Kidney capillary endothelial cell (primary cell): ENCODE data around the gene POLA2.

ENCODE experiments used
- DNase-seq: peaks from one replicate; pipeline ENCODE4 v3.0.0-alpha.2; 2018; ENCODE audit warnings: low spot score

The POLA2 gene

DNA sequence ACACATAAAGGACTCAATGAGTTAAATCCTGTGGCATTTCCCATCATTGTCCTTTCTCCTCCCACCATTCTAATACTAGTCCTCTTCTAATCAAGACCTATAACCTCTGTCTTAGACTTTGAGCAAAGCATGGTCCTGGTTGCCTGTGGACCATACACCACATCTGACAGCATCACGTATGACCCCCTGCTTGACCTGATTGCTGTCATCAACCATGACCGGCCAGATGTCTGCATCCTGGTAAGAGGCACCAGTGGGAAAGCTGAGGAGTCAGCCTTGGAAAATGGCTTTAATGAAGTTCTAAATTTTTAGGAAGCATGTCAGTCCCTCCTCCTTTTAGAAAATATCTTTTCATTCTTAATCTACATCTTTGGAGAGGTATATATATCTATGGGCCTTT is 25.8 kb downstream of the POLA2 start:
- DNase-seq: no peak

DNA sequence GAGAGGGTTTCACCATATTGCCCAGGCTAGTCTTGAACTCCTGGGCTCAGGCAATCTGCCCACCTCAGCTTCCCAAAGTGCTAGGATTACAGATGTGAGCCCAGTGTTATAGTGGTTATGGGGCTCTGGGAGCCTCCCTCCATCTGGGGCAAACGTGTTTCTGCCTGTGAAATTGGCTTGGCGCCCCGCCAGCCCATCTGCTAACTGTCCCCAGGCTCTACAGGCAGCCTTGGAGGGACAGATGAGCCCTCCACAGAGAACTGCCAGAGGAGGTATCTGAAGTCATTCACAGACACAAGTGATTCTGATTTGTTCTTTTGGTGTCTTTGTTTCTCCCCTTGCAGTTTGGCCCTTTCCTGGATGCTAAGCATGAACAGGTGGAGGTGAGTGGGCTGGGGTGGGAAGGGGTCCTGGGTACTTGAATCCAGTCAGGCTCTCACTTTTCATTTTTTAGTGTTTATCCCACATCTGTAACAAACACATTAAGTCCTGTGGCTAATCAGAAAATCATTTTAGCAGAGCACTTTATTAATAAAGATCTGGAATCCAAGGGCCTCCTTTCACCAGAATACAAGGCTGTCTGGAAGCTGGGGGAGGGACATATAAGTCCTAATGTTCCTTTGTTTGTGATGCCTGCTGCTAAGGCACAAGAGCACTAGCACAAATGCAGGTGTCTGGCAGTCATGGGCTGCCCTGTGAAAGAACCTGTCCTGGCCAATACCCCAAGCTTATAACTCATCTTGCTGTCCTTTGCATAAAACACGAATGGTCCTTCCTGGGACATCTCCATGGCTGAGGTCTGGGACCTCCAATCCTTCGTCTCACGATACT is 27.2 kb downstream of the POLA2 start:
- no peak for DNase-seq

DNA sequence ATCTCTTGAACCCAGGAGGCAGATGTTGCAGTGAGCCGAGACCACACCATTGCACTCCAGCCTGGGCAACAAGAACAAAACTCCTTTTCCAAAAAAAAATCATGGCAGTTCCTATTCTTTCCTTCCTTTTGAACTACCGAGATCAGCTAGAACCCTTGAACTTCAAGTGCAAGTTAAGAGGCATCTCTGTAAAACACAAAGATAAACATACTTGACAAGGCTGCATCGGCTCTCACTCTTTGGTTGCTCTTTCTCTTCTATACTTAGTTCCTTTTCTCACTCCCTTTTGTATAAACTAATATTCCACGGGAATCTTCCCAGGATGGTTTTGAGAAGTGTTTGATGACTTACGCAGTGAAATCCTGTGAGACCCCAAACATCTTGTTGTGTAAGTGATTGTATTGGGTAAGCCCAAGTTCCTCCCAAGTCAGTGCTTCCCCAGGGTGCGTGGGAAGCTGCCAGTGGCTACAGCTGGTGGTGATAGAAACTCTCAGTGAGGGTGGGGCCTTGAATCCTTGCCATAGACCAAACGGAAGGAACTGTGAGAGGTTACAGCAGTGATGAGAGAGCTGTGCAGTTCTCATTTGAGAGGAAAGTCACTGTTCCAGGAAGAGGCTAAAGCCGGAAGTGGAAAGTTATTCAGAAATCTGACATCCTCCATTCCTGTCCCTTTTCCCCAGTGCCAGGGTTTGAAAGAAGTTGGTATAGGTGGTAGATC is 28.8 kb downstream of the POLA2 start:
- peak; percentile 76 for DNase-seq

DNA sequence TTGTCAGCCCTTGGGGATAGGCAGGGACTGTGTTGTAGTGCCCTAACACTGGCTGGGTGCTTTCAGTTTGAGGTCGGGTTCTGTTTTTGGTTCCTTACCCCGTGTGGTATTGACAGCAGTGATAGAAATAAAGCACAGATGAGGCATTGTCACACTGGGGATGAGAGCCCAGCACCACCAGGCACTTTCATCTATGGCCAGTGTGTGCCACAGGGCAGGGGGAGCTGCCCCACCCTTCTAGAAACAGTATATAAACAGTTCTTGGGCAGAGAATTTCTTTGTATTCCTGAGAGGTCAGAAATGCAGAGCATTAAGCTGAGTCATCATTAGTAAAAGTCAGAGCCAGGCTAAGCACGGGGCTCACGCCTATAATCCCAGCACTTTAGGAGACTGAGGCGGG is 29.9 kb downstream of the POLA2 start:
- DNase-seq: no peak

DNA sequence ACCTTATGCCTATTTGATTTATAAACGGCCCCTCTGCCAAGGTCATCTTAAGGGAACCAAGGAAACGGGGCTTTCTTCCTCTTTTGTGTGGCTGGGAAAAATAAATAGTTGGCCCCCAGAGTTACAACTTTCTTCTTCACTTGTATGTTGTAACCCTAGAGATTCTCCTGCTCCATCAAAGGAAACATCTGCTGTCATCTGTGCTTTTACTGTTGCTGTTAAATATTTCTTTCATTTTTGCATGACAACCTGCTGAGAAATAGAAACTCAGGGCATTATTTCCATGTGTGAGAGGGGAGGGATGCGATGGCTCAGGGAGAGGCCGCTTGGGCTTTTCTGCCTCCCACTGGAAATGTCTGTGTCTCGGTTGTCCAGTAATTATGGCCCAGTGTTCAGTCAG is 31.1 kb downstream of the POLA2 start:
- no peak for DNase-seq

DNA sequence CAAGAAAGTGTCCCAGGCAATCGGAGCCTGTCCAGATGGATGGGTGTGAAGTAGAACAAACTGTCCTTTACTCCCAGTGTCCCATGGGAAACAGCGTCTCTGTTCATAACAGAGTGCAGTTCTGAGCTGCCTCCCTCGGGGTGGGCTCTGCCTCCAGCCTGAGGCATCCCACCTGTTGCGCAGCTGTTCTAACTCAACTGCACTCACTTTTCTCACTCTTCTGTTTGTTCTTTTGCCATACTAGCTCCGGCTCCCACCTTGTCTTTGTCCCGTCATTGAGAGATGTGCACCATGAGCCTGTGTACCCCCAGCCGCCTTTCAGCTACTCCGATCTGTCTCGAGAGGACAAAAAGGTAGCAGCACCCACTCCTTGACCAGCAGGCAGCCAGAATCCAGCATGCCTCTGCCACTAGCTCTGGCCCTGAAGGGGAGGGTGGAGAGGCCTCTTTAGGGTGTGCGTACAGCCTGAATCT is 32.2 kb downstream of the POLA2 start:
- DNase-seq: no peak

DNA sequence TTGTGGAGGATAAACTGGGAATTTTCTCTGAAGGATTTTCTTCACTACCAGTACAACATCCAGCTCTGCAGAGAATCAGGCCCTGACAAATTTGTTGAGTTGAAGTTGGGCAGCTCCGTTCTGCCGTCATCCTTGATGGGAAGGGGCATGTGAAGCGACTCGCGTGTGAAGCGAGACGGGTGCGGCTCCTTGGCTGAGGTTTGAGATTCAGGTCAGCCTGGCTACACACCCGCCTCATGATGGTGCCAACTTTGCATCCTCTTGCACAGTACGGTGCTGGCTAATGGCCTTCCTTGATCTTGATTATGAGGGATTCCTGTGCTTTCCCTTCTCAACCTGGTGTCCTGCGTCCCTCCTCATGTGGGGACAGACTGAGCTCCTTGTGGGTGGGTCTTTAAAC is 33.2 kb downstream of the POLA2 start:
- no peak for DNase-seq

DNA sequence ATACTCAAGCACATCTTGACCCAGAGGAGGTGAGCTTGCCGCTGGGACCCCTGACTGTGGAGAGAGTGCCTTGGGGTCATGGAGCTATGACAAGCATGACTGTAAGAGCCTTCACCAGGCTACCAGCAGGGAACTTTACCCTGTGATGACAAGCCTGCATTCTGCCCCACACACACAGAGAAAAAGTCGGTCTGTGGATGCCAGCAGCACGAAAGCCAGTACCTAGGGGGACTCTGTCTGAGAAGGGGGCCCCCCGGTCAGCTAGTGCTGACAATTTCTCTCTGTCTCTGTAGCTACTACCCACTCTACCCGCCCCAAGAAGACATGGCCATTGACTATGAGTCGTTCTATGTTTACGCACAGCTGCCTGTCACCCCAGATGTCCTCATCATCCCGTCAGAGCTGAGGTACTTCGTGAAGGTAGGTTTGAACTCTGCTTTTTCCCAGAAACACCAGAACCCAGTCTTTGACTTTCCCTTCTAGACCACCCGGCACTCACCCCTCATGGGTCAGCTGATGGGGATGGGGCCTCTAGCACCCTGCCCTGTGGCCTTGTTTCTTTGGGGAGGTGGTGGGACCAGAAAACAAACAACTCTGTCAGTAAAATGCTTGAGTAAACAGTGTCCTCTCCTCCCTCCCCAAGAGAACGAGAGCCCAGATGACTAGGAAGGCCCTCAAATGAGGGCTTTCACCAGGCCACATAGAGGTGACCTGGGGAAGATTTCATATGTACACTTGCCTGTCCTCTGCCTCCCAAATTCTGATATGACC is 34.0 kb downstream of the POLA2 start:
- DNase-seq: no peak

DNA sequence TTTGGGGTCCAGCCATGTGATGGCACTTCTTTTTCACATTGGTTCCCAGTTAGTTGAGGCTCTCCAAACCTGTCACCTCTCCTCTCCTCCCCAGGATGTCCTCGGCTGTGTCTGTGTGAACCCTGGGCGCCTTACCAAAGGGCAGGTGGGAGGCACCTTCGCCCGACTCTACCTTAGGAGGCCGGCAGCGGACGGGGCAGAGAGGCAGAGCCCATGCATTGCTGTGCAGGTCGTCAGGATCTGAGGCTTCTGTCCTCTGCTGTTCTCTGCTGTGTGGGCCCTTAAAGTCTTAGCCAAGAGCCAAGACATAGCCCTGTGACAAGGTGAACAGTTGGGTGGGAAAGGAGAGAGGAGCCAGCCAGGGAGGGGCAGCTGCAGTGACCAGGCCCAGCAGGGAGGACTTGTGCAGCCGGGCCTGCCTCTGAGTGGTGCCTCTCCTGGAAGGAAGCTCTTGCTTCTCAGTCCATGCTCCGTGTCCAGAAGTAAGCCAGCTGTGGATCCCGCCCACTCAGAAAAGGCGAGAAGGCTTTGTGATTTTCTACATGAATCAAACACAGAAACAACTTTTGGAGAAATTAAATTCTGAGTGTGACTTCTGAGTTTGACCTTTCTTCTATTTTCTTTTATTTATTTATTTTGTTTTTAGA is 35.4 kb downstream of the POLA2 start:
- no peak for DNase-seq

DNA sequence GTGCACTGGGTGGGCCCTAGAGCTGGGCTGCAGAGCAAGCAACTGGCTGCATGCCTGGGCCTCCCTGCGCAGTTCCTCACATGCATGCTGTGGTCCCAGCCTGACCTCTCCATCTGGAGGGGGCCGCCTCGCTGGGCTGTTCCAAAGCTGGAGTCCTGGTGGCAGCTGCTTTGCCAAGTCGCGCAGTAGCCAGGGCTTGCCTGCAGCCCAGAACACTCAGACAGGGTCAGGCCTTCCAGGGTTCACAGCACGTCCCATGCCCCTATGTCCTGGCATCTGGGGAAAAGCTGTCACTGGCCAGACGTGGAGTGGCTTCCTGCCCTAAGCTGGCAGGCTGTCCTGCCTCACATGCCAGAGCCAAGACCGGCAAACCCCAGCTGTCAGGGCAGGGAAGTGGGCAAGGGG is 36.4 kb downstream of the POLA2 start:
- no peak for DNase-seq

DNA sequence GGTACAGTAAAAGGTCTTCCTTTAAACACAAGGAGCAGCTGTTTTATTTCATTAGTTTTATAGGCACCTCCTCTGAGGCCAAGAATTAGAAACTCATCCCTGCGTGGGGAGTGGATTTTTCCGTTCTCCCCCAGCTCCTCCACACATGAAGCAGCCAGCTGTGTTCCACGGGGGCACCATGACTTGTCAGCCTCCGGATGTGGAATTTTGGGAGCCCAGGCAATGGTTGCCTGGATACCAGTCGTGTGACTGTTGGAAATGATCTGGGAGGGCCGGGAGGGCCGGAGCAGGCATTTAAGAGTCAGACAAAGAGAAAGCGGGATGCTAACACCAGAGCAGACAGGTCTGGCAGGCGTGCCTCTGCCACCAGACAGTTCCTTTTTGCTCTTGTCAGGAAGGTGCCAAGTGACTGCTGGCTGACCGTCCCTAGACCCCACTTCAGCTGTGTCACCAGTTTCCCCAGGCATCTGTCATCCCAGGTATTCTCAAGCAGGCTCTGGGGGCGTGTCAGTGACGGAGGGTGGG is 37.0 kb downstream of the POLA2 start:
- no peak for DNase-seq

DNA sequence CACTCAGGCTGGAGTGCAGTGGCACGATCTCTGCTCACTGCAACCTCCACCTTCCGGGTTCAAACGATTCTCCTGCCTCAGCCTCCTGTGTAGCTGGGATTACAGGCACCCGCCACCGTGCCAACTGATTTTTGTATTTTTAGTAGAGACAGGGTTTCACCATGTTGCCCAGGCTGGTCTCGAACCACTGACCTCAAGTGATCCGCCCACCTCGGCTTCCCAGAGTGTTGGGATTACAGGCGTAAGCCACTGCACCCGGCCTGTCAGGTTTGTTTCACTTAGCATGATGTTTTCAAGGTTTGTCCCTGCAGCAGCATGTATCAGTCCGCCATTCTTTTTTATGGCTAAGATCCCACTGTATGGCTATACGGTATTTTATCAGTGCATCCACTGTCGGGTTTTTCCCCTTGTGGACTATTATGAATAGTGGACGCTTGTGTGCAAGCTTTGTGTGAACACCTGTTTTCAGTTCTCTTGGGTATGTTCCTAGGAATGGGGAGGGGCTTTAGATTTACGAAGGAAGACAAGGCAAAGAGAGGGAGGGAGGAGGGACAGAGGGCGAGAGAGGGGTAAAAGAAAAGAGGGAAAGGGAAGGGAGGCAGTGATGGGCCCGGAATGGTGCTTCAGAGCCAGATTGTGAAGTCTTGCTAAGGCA is 39.0 kb downstream of the POLA2 start:
- DNase-seq: no peak

DNA sequence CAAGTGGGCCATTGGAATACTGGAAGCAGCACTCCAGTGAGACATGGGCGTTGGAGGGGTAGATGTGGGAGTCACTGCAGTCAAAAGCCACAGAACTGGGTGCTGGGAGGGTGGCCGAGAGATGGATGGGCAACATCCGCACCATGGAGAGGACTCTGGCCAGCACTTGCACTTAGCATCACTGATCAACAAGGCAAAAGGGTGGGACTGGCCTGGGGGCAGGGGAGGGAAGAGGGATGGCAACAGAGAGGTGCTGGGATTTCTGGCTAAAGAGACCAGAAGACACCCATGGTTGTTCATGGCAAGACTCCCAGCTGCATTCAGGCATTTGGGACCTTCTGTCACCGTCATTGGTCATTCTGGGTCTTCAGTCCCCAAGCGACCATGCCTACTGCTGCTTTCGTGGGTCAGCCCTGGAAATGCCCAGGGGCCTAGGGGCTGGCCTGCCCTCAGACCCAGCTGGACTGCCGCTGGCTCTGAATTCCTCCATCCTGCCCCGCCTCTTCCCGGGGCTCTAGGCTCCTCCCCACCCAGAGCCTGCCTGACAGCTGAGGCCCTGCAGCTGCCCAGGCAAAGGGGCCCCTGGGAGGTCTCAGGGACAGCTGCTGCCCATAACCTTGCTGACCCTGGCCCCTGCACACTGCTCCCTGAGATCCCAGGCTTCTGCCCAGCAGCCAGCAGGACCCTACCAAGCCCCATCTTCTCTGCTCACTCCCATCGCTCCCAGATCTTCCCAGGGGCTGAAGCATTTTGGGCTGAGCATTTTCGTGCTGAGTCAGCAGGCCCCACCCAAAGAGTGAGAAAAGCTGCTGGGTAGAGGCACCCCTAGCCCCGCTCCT is 39.9 kb downstream of the POLA2 start:
- DNase-seq: no peak

DNA sequence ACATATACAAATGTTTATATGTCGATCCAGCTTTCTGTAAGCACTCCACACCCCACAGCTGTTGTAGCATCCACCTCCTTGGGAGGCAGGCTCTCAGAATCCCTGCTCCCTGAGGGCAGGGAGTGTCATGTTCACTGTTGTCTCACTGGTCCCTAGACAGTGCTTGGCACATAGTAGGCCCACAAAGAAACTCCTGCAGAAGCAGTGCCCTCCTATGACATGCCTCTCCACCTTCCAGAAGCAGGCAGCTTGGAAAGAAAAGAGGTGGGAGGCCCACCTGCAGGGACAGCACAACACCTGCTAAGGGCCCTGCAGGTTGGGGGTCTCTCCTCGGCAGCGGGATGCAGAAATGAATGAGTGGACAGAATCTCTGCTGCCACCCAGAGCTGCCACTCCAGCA is 41.8 kb downstream of the POLA2 start:
- DNase-seq: no peak

DNA sequence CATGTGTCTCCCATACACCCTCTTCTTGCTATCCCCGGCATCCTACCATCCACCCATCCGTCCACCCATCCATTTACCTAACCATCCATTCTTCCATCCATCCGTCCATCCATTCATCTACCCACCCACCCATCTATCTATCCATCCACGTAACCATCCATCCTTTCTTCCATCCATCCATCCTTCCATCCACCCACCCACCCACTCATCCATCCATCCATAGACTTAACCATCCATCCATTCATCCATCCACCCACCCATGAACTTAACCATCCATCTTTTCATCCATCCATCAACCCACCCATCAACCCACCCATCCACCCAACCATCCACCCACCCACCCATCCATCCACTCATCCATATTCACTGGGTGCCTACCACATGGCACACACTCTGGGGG is 42.3 kb downstream of the POLA2 start:
- no peak for DNase-seq

DNA sequence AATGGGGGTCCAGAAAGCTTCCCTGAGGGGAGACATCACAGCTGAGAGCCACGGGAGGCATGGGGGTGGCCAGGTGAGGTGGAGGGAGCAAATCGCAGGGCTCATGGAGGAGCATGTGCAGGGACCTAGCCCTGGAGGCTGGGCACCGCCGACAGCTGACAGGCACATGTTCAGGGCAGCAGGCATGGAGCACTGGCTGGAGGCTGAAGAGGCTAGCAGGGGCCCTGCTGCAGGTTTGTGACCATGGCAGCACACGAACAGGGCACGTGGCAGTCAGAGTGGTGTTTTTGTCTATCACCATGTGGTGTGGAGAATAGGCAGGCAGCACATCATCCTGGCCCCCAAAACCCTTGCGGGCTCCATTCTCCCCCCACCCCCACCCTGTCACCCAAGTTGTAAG is 42.9 kb downstream of the POLA2 start:
- DNase-seq: no peak

DNA sequence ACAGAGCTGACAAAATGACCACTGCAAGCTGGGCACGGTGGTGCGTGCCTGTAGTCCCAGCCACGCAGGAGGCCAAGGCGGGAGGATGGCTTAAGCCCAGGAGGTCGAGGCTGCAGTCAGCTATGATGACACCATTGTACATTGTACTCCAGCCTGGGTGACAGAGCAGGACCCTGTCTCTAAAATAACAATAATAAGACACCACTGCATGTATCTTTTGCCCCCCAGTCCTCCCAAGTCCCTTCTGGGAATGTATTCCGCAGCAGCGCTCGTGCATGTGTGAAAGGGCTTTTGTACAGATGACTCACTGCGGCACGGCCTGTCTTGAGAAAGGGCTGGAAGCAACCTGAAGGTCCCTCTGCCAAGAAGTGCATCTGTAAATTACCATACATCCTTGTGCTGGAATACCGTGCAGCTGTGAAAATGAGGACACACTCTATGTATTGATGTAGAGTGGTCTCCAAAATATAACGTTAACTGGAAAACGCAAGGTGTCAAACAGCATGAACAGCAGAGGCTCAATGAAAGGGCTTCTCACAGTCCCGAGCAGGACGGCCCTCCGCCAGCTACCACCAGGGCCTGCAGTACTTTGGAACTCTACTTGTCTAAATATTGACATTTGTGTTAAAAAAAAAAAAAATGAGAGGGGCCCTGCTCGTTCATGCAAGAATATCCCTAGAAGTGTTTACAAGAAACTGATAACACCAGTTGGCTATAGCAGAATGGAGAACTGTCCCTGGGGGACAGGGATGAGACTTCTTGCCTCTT is 43.9 kb downstream of the POLA2 start:
- DNase-seq: no peak

DNA sequence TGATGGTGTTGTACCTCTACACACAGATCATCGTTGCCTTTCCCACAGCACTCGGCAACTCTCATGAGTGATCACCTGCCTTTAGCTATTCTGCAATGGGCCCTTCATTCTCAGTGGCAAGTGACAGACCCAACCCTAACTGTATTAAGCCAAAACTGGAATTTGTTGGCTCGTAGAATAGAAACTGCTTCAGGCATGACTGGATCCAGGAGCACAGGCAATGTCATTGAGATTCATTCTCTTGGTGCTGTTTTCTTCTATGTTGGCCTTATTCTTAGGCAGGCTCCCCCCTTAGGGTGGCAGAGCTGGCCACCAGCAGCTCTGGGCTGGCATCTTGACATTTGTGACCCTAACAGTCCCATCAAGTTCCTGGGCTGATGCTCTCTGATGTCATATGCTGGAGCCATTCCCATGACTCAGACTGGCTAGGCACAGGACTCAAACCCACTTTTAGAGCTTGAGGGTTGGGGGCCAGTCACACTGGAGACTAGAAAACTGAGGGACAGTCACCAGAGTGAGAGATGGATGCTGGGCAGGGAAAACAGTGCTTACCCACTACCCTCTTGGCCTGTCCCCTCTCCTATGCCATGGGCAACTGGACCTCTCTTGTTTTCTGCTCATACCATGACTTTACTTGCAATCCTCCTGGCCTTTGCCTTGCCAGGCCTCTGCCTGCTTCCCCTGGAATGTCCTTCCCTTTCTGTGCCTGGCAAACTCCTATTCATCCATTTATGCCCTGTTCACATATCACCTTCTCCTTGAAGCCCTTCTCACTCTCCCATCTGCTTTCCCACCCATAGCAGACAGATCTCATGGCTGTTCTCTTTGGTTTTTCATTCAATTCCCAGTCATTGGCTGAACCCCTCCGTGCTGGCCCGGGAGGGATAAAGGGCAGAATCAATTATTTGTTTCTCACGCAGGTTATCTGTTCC is 45.8 kb downstream of the POLA2 start:
- no peak for DNase-seq
